AG04450 (cell line): ENCODE measurements around the gene VMP1. TPM values are rescaled to one million over a fixed set of nuclear protein-coding genes. Genes with fewer than 3 reads are reported as not detected.
A peak's percentile ranks its signal among the peaks of the same experiment; 100 is the strongest.

ENCODE experiments used
- CTCF ChIA-PET: fragments of 300-600, 350-600 bp; formaldehyde crosslinking; extraction: SDS; loops from one replicate; lab custom pipeline; 2022; ENCODE audit warnings: antibody characterized with exemption, inconsistent platforms; lab: Charles Lee
- POLR2A ChIA-PET: fragments of 350-600 bp; formaldehyde crosslinking; extraction: SDS; loops from one replicate; lab custom pipeline; 2021; ENCODE audit warnings: antibody characterized with exemption, inconsistent platforms; lab: Yijun Ruan, JAX
- DNase-seq: peaks from one replicate; pipeline ENCODE4 v3.0.0-alpha.2; 2011; ENCODE audit warnings: low read depth, low spot score
- H3K27ac ChIP-seq: one replicate; pipeline ENCODE4 v1.5.1; 2012; ENCODE audit warnings: low read depth, low read length, control low read depth
- H3K27me3 ChIP-seq: one replicate; pipeline ENCODE4 v1.6.0; 2012; ENCODE audit warnings: low read length; ENCODE audit not compliant: control insufficient read depth, insufficient read depth
- H3K4me3 ChIP-seq: 2 replicates; pipeline ENCODE4 v1.5.1; 2011; ENCODE audit warnings: mild to moderate bottlenecking, low read depth, low read length, control low read depth
- H3K9me3 ChIP-seq: 2 replicates; pipeline ENCODE4 v1.5.1; 2012; ENCODE audit warnings: low read length; ENCODE audit not compliant: control insufficient read depth, insufficient read depth
- CTCF ChIP-seq: IDR thresholded peaks from 2 replicates; pipeline ENCODE4 v1.5.1; 2011; ENCODE audit warnings: low read depth, low read length, control low read depth, inconsistent platforms
- polyA plus RNA-seq: library from polyadenylated mRNA; depleted of rRNA; stranded (reverse); fragments of >200 nt; gene quantifications from 2 replicates; pipeline ENCODE4 v1.2.3, GENCODE V29; 2011

Gene VMP1
- polyA plus RNA-seq, 1 experiment = 196 TPM

- no peak overlapping the region for H3K4me3 ChIP-seq
- ChIA-PET POLR2A (interaction anchor here (0.6 to 4.4 kb wide), 6 partner anchors 10 to 79 kb away, joined by 4 to 29 read pairs (median 12); no protein-coding TSS in a partner anchor), CTCF (interaction anchor here (0.6 to 1.3 kb wide), 2 partner anchors 73 to 94 kb away, joined by 5 to 7 read pairs; no protein-coding TSS in a partner anchor)
- no peak for TF ChIP-seq CTCF
- no peaks in the 10 kb centered on the region for H3K27me3 ChIP-seq
- no peak for DNase-seq
- H3K9me3 ChIP-seq = no peaks in the 10 kb centered on the region
- H3K27ac ChIP-seq = no peak overlapping the region
These were observed 57.6 kb downstream of the VMP1 start for GRCh38 chr17:59765038-59765437.

DNA sequence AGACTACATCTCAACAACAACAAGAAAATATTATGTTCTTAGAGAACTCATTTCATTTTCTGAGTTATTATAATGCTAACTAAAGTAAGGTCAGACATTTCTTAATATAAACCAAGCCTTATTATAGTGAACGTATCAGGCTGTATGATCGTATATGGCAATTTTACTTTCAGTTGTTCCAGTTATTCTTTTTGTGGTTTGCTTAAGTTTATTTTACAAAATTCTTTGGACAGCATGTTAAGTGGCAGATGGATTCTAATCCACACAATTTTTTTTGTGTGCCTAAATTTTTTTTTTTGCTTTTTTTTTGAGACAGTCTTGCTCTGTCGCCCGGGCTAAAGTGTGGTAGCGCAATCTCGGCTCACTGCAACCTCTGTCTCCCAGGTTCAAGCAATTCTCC, 59.0 kb downstream of the VMP1 start:
- ChIA-PET CTCF (no interaction called here), POLR2A (interaction anchor here (0.7 kb wide), 1 partner anchor 20 kb away, joined by 4 read pairs; no protein-coding TSS in a partner anchor)
- no peaks in the 10 kb centered on the region for H3K27me3 ChIP-seq
- peak overlapping the region; percentile 22 for H3K27ac ChIP-seq
- DNase-seq = no peak
- no peaks in the 10 kb centered on the region for H3K9me3 ChIP-seq
- no peak for TF ChIP-seq CTCF
- H3K4me3 ChIP-seq = no peak overlapping the region

DNA sequence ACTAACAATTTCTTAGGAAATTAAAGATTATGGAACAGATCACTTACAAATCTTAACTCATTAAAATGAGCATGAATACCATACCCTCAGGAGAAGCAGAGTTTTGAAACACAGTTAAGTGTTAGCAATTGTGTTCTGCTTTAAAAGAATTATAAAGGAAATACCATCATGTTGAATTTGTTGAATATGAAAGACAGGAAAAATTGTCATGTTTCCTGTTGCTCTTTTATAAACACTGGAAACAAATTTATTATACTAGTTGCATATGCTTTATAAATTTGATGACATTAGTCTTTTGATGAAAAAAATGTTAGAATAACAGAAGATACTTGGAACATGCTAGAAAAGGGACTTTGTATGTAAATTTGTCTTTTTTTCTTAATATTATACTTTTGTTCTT, 59.7 kb downstream of the VMP1 start:
- no peak overlapping the region for H3K27ac ChIP-seq
- DNase-seq = no peak
- ChIA-PET POLR2A (interaction anchor here (0.7 kb wide), 1 partner anchor 20 kb away, joined by 4 read pairs; no protein-coding TSS in a partner anchor), CTCF (no interaction called here)
- H3K27me3 ChIP-seq = no peaks in the 10 kb centered on the region
- no peak for TF ChIP-seq CTCF
- no peak overlapping the region for H3K4me3 ChIP-seq
- H3K9me3 ChIP-seq = no peaks in the 10 kb centered on the region

DNA sequence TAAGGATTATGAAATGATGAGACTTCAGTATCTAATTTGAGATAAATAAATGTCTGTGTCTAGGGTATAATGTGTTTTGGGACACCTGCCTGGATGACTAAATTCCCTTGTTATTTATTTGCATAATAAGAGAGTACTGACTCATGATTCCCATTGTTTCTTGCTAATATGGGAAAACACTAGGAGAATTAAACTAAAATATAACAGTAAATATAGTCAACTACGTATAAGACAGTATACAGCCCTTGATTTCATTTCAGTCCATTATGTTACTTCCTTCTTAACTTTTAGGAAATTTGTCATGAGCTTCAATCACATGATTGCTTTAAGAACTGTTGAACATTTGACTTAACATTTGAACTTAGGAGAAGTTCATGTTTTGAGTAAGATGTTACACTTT, 62.4 kb downstream of the VMP1 start:
- H3K27ac ChIP-seq = no peak overlapping the region
- TF ChIP-seq CTCF = no peak
- no peak for DNase-seq
- ChIA-PET POLR2A (interaction anchor here (0.6 kb wide), 1 partner anchor 1526 kb away, joined by 3 read pairs; no protein-coding TSS in a partner anchor), CTCF (interaction anchor here (1.0 kb wide), 1 partner anchor 14 kb away, joined by 3 read pairs; no protein-coding TSS in a partner anchor)
- no peaks in the 10 kb centered on the region for H3K9me3 ChIP-seq
- H3K27me3 ChIP-seq = no peaks in the 10 kb centered on the region
- H3K4me3 ChIP-seq = no peak overlapping the region

DNA sequence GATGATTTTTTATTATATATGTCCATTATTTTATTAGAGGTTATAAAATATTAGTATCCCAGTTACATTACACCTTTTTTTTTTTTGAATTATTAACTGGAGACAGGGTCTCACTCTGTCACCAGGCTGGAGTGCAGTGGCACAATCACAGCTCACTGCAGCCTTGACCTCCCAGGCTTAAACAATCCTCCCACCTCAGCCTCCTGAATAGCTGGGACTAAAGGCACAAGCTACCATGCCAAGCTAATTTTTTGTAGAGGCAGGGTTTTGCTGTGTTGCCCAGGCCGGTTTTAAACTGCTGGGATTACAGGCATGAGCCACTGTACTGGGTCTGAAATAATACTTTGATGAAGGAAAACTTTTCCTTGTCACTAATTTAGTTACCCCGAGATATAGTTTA, 63.6 kb downstream of the VMP1 start:
- H3K4me3 ChIP-seq = no peak overlapping the region
- ChIA-PET CTCF (interaction anchor here (0.6 to 1.1 kb wide), 2 partner anchors 8 to 102 kb away, joined by 3 read pairs; no protein-coding TSS in a partner anchor), POLR2A (no interaction called here)
- TF ChIP-seq CTCF = no peak
- no peaks in the 10 kb centered on the region for H3K27me3 ChIP-seq
- H3K27ac ChIP-seq = no peak overlapping the region
- no peaks in the 10 kb centered on the region for H3K9me3 ChIP-seq
- no peak for DNase-seq
